ENCODE results near the gene TMEM117. TPM values are rescaled to one million over a fixed set of nuclear protein-coding genes. Genes with fewer than 3 reads are reported as not detected.

The TMEM117 gene
- total RNA-seq, 1 donor from 2014 or later, result 13.1 TPM

GRCh38 chr12:43852744-43853143 lies 16.9 kb downstream of the TMEM117 start:
- Mint-ChIP-seq H3K4me1 (ENCODE audit: low read depth, unreplicated experiment) (peaks cover 2% of the 10 kb centered on the region), H3K4me3 (ENCODE audit: unreplicated experiment) (no peak overlapping the region), H3K36me3 (ENCODE audit: low read depth, unreplicated experiment) (peaks cover 8% of the 10 kb centered on the region), H3K9me3 (ENCODE audit: unreplicated experiment) (peaks cover 2% of the 10 kb centered on the region), H3K27me3 (ENCODE audit: low read depth, unreplicated experiment) (no peaks in the 10 kb centered on the region), H3K27ac (ENCODE audit: unreplicated experiment) (no peak overlapping the region)
- Histone ChIP-seq H2AFZ (ENCODE audit: low read depth, low read length) (no peak overlapping the region), H3K4me1 (ENCODE audit: insufficient read depth, low read length) (no peaks in the 10 kb centered on the region), H3K79me2 (ENCODE audit: insufficient read depth, low read length) (no peaks in the 10 kb centered on the region), H3K9me3 (ENCODE audit: insufficient read depth, low read depth, low read length) (no peaks in the 10 kb centered on the region), H4K20me1 (ENCODE audit: insufficient read depth, low read length) (no peaks in the 10 kb centered on the region), H3K4me2 (ENCODE audit: low read length) (no peak overlapping the region), H3K27me3 (ENCODE audit: insufficient read depth, low read length) (no peaks in the 10 kb centered on the region), H3K36me3 (ENCODE audit: insufficient read depth, low read length) (peaks cover 2% of the 10 kb centered on the region), H3K9ac (ENCODE audit: low read length) (no peak overlapping the region), H3K4me3 (ENCODE audit: insufficient read depth, low read depth, low read length) (no peak overlapping the region), H3K27ac (ENCODE audit: low read depth, low read length) (no peak overlapping the region)
- no peak for DNase-seq (ENCODE audit: low read depth)
- TF ChIP-seq, protein P1, sequence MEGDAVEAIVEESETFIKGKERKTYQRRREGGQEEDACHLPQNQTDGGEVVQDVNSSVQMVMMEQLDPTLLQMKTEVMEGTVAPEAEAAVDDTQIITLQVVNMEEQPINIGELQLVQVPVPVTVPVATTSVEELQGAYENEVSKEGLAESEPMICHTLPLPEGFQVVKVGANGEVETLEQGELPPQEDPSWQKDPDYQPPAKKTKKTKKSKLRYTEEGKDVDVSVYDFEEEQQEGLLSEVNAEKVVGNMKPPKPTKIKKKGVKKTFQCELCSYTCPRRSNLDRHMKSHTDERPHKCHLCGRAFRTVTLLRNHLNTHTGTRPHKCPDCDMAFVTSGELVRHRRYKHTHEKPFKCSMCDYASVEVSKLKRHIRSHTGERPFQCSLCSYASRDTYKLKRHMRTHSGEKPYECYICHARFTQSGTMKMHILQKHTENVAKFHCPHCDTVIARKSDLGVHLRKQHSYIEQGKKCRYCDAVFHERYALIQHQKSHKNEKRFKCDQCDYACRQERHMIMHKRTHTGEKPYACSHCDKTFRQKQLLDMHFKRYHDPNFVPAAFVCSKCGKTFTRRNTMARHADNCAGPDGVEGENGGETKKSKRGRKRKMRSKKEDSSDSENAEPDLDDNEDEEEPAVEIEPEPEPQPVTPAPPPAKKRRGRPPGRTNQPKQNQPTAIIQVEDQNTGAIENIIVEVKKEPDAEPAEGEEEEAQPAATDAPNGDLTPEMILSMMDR (IDR thresholded peaks at IDR 0.05; ENCODE audit: insufficient read depth, low read depth, low read length), result no peak
- no peak for TF ChIP-seq EZH2 (IDR thresholded peaks at IDR 0.05; ENCODE audit: insufficient read depth, low read length)
- FAIRE-seq, result no peak

DNA sequence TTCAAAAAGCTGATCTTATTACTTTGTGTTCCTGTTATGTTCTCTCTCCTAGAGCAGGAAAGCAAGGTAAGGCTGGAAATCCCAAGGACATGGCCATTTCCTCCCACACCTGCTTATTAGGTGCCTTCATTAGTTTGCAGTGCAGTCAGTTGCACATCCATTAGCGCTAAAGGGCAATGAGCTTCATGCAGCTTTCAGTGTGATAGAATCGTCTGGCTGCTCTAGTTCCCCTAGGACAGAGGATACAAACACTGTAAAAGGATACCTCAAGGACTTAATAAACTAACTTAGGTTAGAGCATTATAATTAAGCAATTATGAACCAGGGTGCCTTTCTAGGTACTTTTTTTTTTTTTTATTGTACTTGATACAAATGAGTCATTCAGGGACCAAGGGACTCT lies 21.1 kb downstream of the TMEM117 start:
- no peaks in the 10 kb centered on the region for H3K9me3 ChIP-seq (ENCODE audit: insufficient read depth, low read depth, low read length)
- no peak overlapping the region for H3K9ac ChIP-seq (ENCODE audit: low read length)
- Mint-ChIP-seq H3K27me3 (ENCODE audit: low read depth, unreplicated experiment) (no peaks in the 10 kb centered on the region), H3K27ac (ENCODE audit: unreplicated experiment) (no peak overlapping the region), H3K9me3 (ENCODE audit: unreplicated experiment) (no peaks in the 10 kb centered on the region), H3K36me3 (ENCODE audit: low read depth, unreplicated experiment) (no peaks in the 10 kb centered on the region), H3K4me3 (ENCODE audit: unreplicated experiment) (no peak overlapping the region), H3K4me1 (ENCODE audit: low read depth, unreplicated experiment) (peaks cover 10% of the 10 kb centered on the region)
- TF ChIP-seq, protein P1 (IDR thresholded peaks at IDR 0.05; ENCODE audit: insufficient read depth, low read depth, low read length), result no peak
- no peak for TF ChIP-seq EZH2 (IDR thresholded peaks at IDR 0.05; ENCODE audit: insufficient read depth, low read length)
- H3K36me3 ChIP-seq (ENCODE audit: insufficient read depth, low read length), result peaks cover 2% of the 10 kb centered on the region
- no peaks in the 10 kb centered on the region for H3K79me2 ChIP-seq (ENCODE audit: insufficient read depth, low read length)
- no peak overlapping the region for H2AFZ ChIP-seq (ENCODE audit: low read depth, low read length)
- H3K4me2 ChIP-seq (ENCODE audit: low read length), result no peak overlapping the region
- no peak overlapping the region for H3K4me3 ChIP-seq (ENCODE audit: insufficient read depth, low read depth, low read length)
- FAIRE-seq (no peak), DNase-seq (ENCODE audit: low read depth) (no peak)
- no peak overlapping the region for H3K27ac ChIP-seq (ENCODE audit: low read depth, low read length)
- no peaks in the 10 kb centered on the region for H3K4me1 ChIP-seq (ENCODE audit: insufficient read depth, low read length)
- no peaks in the 10 kb centered on the region for H3K27me3 ChIP-seq (ENCODE audit: insufficient read depth, low read length)
- no peaks in the 10 kb centered on the region for H4K20me1 ChIP-seq (ENCODE audit: insufficient read depth, low read length)

GRCh38 chr12:43858096-43858495 lies 22.2 kb downstream of the TMEM117 start:
- H3K9me3 ChIP-seq (ENCODE audit: insufficient read depth, low read depth, low read length), result no peaks in the 10 kb centered on the region
- H3K9ac ChIP-seq (ENCODE audit: low read length), result no peak overlapping the region
- no peaks in the 10 kb centered on the region for H3K4me1 ChIP-seq (ENCODE audit: insufficient read depth, low read length)
- no peaks in the 10 kb centered on the region for H3K36me3 Mint-ChIP-seq (ENCODE audit: low read depth, unreplicated experiment)
- FAIRE-seq (no peak), DNase-seq (ENCODE audit: low read depth) (no peak)
- no peaks in the 10 kb centered on the region for H3K79me2 ChIP-seq (ENCODE audit: insufficient read depth, low read length)
- no peaks in the 10 kb centered on the region for H4K20me1 ChIP-seq (ENCODE audit: insufficient read depth, low read length)
- no peaks in the 10 kb centered on the region for H3K27me3 ChIP-seq (ENCODE audit: insufficient read depth, low read length)
- no peak overlapping the region for H3K27ac Mint-ChIP-seq (ENCODE audit: unreplicated experiment)
- no peak overlapping the region for H3K4me3 ChIP-seq (ENCODE audit: insufficient read depth, low read depth, low read length)
- H3K4me1 Mint-ChIP-seq (ENCODE audit: low read depth, unreplicated experiment), result peaks cover 12% of the 10 kb centered on the region
- H2AFZ ChIP-seq (ENCODE audit: low read depth, low read length), result no peak overlapping the region
- H3K4me3 Mint-ChIP-seq (ENCODE audit: unreplicated experiment), result no peak overlapping the region
- no peak for TF ChIP-seq EZH2 (IDR thresholded peaks at IDR 0.05; ENCODE audit: insufficient read depth, low read length)
- TF ChIP-seq, protein P1 (IDR thresholded peaks at IDR 0.05; ENCODE audit: insufficient read depth, low read depth, low read length), result no peak
- H3K27ac ChIP-seq (ENCODE audit: low read depth, low read length), result no peak overlapping the region
- no peaks in the 10 kb centered on the region for H3K27me3 Mint-ChIP-seq (ENCODE audit: low read depth, unreplicated experiment)
- H3K9me3 Mint-ChIP-seq (ENCODE audit: unreplicated experiment), result no peaks in the 10 kb centered on the region
- no peak overlapping the region for H3K4me2 ChIP-seq (ENCODE audit: low read length)
- peaks cover 2% of the 10 kb centered on the region for H3K36me3 ChIP-seq (ENCODE audit: insufficient read depth, low read length)
